H1 (cell line): ENCODE results near the gene TP53I11. TPM values are rescaled to one million over a fixed set of nuclear protein-coding genes. Genes with fewer than 3 reads are reported as not detected.

Source experiments
- CTCF ChIA-PET: fragments of 300-600 bp; sonication (Branson Sonifier 250); formaldehyde crosslinking; loops from one replicate; lab custom pipeline; 2021; ENCODE audit not compliant: partially characterized antibody; lab: Charles Lee
- POLR2A ChIA-PET: fragments of 300-600 bp; sonication (Branson Sonifier 250); formaldehyde crosslinking; loops from one replicate; lab custom pipeline; 2021; ENCODE audit warnings: inconsistent platforms; ENCODE audit not compliant: partially characterized antibody; lab: Charles Lee
- DNase-seq, 2 experiments: peaks; one replicate each; pipeline versions ENCODE4 v3.0.0 to v3.0.0-alpha.2; 2010 to 2022; ENCODE audit warnings: low spot score in 2 of 2, low read depth in 1 of 2, mixed read lengths in 1 of 2
- FAIRE-seq: peaks from 2 replicates; lab custom pipeline; 2011; peaks lifted over from hg19 to GRCh38; lab: Jason Lieb, UNC
- H2AFZ ChIP-seq: 2 replicates; pipeline ENCODE4 v1.8.1; 2012; ENCODE audit warnings: low read length, inconsistent platforms
- H2AK5ac ChIP-seq: 2 replicates; pipeline ENCODE4 v1.6.1; 2013; ENCODE audit warnings: low read depth, low read length
- H2BK120ac ChIP-seq: replicated peaks from 2 replicates; pipeline ENCODE3; 2013; ENCODE audit warnings: low read depth, low read length, inconsistent platforms
- H2BK12ac ChIP-seq: 2 replicates; pipeline ENCODE4 v1.6.1; 2013; ENCODE audit warnings: low read depth, low read length
- H2BK15ac ChIP-seq: 2 replicates; pipeline ENCODE4 v1.6.1; 2013; ENCODE audit warnings: low read length
- H2BK20ac ChIP-seq: 2 replicates; pipeline ENCODE4 v1.6.1; 2013; ENCODE audit warnings: low read length
- H2BK5ac ChIP-seq: 2 replicates; pipeline ENCODE4 v1.6.1; 2013; ENCODE audit warnings: low read depth, low read length
- H3K14ac ChIP-seq: 2 replicates; pipeline ENCODE4 v1.6.1; 2013; ENCODE audit warnings: inconsistent platforms; ENCODE audit not compliant: insufficient read length
- H3K18ac ChIP-seq: 2 replicates; pipeline ENCODE4 v1.6.1; 2013; ENCODE audit warnings: low read length; ENCODE audit errors: extremely low read depth
- H3K23ac ChIP-seq: 2 replicates; pipeline ENCODE4 v1.6.1; 2013; ENCODE audit warnings: inconsistent platforms; ENCODE audit not compliant: insufficient read length
- H3K23me2 ChIP-seq: 2 replicates; pipeline ENCODE4 v1.6.1; 2013; ENCODE audit warnings: low read depth, low read length
- H3K27ac ChIP-seq: 2 replicates; pipeline ENCODE4 v1.6.1; 2011; ENCODE audit warnings: low read depth, low read length, inconsistent platforms
- H3K27me3 ChIP-seq, 4 experiments: replicated peaks in 1 of 4; 1 replicate in 1 of 4; 2 replicates in 3 of 4; pipeline versions ENCODE4 v1.6.1 to v1.8.1; 2011 to 2013; ENCODE audit warnings: low read length in 3 of 4, mild to moderate bottlenecking in 3 of 4, inconsistent platforms in 2 of 4, mixed read lengths in 2 of 4, moderate library complexity in 1 of 4; ENCODE audit not compliant: control insufficient read depth in 3 of 4, insufficient read depth in 3 of 4; ENCODE audit errors: extremely low read depth in 1 of 4
- H3K36me3 ChIP-seq, 4 experiments: 2 replicates each; pipeline versions ENCODE4 v1.6.1 to v1.8.1; 2011 to 2013; ENCODE audit warnings: mild to moderate bottlenecking in 4 of 4, low read length in 3 of 4, moderate library complexity in 2 of 4, control low read depth in 1 of 4, inconsistent platforms in 1 of 4; ENCODE audit not compliant: insufficient read depth in 4 of 4, control insufficient read depth in 2 of 4
- H3K4ac ChIP-seq: replicated peaks from 2 replicates; pipeline ENCODE3; 2013; ENCODE audit warnings: low read length, low read depth, mixed read lengths, inconsistent platforms; ENCODE audit not compliant: insufficient read length
- H3K4me1 ChIP-seq, 4 experiments: replicated peaks in 1 of 4; 1 replicate in 1 of 4; 2 replicates in 3 of 4; pipeline versions ENCODE4 v1.6.1 to v1.8.1; 2011 to 2013; ENCODE audit warnings: low read length in 3 of 4, inconsistent platforms in 2 of 4, mixed read lengths in 1 of 4; ENCODE audit not compliant: insufficient read depth in 4 of 4, control insufficient read depth in 3 of 4
- H3K4me2 ChIP-seq, 2 experiments: 2 replicates each; pipeline versions ENCODE4 v1.6.1 to v1.8.1; 2011 to 2013; ENCODE audit warnings: low read depth in 2 of 2, low read length in 2 of 2, control low read depth in 1 of 2, inconsistent platforms in 1 of 2, mild to moderate bottlenecking in 1 of 2; ENCODE audit not compliant: insufficient read depth in 1 of 2
- H3K4me3 ChIP-seq, 4 experiments: fragments of 200-600, 300-600 bp in 1 of 4; sonication (generic), shearing (Covaris generic), sonication (Bioruptor Twin) in 1 of 4; 2 replicates each; pipeline versions ENCODE4 v1.5.1 to v1.8.1; 2011 to 2016; ENCODE audit warnings: low read length in 4 of 4, low read depth in 3 of 4, control low read depth in 2 of 4, inconsistent platforms in 2 of 4, mild to moderate bottlenecking in 2 of 4, mixed read lengths in 1 of 4, moderate library complexity in 1 of 4; ENCODE audit not compliant: insufficient read depth in 2 of 4; ENCODE audit errors: extremely low read depth in 1 of 4
- H3K56ac ChIP-seq: replicated peaks from 2 replicates; pipeline ENCODE3; 2013; ENCODE audit warnings: low read depth, mild to moderate bottlenecking, mixed read lengths, low read length, inconsistent platforms; ENCODE audit not compliant: insufficient read length
- H3K79me1 ChIP-seq: 2 replicates; pipeline ENCODE4 v1.6.1; 2013; ENCODE audit warnings: low read depth, low read length, control low read depth
- H3K79me2 ChIP-seq, 2 experiments: 2 replicates each; pipeline versions ENCODE4 v1.6.1 to v1.8.1; 2012 to 2013; ENCODE audit warnings: low read length in 2 of 2, mild to moderate bottlenecking in 2 of 2, inconsistent platforms in 1 of 2; ENCODE audit not compliant: insufficient read depth in 2 of 2, control insufficient read depth in 1 of 2
- H3K9ac ChIP-seq, 4 experiments: replicated peaks in 1 of 4; 1 replicate in 1 of 4; 2 replicates in 3 of 4; pipeline versions ENCODE4 v1.6.1 to v1.8.1; 2011 to 2013; ENCODE audit warnings: low read depth in 3 of 4, low read length in 3 of 4, control low read depth in 2 of 4, mild to moderate bottlenecking in 2 of 4, moderate library complexity in 2 of 4, inconsistent platforms in 1 of 4; ENCODE audit errors: extremely low read depth in 1 of 4
- H3K9me3 ChIP-seq, 2 experiments: 2 replicates each; pipeline versions ENCODE4 v1.6.1 to v1.8.1; 2012 to 2013; ENCODE audit warnings: mild to moderate bottlenecking in 2 of 2, moderate library complexity in 2 of 2, control low read depth in 1 of 2, inconsistent platforms in 1 of 2, low read depth in 1 of 2, low read length in 1 of 2, mixed read lengths in 1 of 2; ENCODE audit not compliant: insufficient read depth in 2 of 2
- H4K20me1 ChIP-seq, 2 experiments: replicated peaks in 1 of 2; 2 replicates each; pipeline versions ENCODE3 to v1.8.1; 2011 to 2013; ENCODE audit warnings: inconsistent platforms in 2 of 2, low read length in 2 of 2, mild to moderate bottlenecking in 1 of 2; ENCODE audit not compliant: insufficient read depth in 2 of 2, control insufficient read depth in 1 of 2
- H4K5ac ChIP-seq: 2 replicates; pipeline ENCODE4 v1.6.1; 2013; ENCODE audit warnings: low read length, low read depth, mixed read lengths, inconsistent platforms; ENCODE audit not compliant: insufficient read length
- H4K8ac ChIP-seq: 2 replicates; pipeline ENCODE4 v1.8.0; 2013; ENCODE audit warnings: mild to moderate bottlenecking, moderate library complexity, low read length, inconsistent platforms; ENCODE audit not compliant: insufficient read depth; ENCODE audit errors: extremely low read depth
- H4K91ac ChIP-seq: replicated peaks from 2 replicates; pipeline ENCODE3; 2013; ENCODE audit warnings: low read length, mixed read lengths, inconsistent platforms; ENCODE audit not compliant: insufficient read length
- BCL11A ChIP-seq, 2 experiments: IDR thresholded peaks; one replicate each; pipeline ENCODE4 v1.6.1; 2011; ENCODE audit warnings: low read depth in 2 of 2, low read length in 2 of 2, mild to moderate bottlenecking in 2 of 2
- BRCA1 ChIP-seq: IDR thresholded peaks from 2 replicates; pipeline ENCODE4 v1.6.1; 2012; ENCODE audit warnings: low read depth, low read length, improper control_type of control experiment
- EP300 ChIP-seq, 2 experiments: IDR thresholded peaks; 1 replicate in 1 of 2; 2 replicates in 1 of 2; pipeline ENCODE4 v1.6.1; 2011 to 2012; ENCODE audit warnings: low read depth in 2 of 2, low read length in 2 of 2, mild to moderate bottlenecking in 2 of 2, borderline replicate concordance in 1 of 2, inconsistent platforms in 1 of 2, moderate library complexity in 1 of 2
- NANOG ChIP-seq: IDR thresholded peaks from 2 replicates; pipeline ENCODE4 v1.6.1; 2011; ENCODE audit warnings: low read length, low read depth, mild to moderate bottlenecking, inconsistent platforms; ENCODE audit not compliant: insufficient read depth, poor library complexity, severe bottlenecking
- NRF1 ChIP-seq: IDR thresholded peaks from 2 replicates; pipeline ENCODE4 v1.6.1; 2011; ENCODE audit warnings: mild to moderate bottlenecking, low read depth, low read length, improper control_type of control experiment
- POLR2A ChIP-seq, 2 experiments: IDR thresholded peaks; 1 replicate in 1 of 2; 2 replicates in 1 of 2; pipeline ENCODE4 v1.6.1; 2011; ENCODE audit warnings: low read depth in 2 of 2, low read length in 2 of 2, mild to moderate bottlenecking in 2 of 2; ENCODE audit errors: control extremely low read depth in 1 of 2
- POU5F1 ChIP-seq: IDR thresholded peaks from 2 replicates; pipeline ENCODE4 v1.6.1; 2011; ENCODE audit warnings: low read depth, mild to moderate bottlenecking, low read length, moderate library complexity
- RBBP5 ChIP-seq: IDR thresholded peaks from 2 replicates; pipeline ENCODE4 v1.7.1; 2012; ENCODE audit warnings: low read depth, mild to moderate bottlenecking, inconsistent platforms, low read length, moderate library complexity, borderline replicate concordance
- SIN3A ChIP-seq, 2 experiments: IDR thresholded peaks in 1 of 2; conservative IDR thresholded peaks in 1 of 2; 2 replicates each; pipeline ENCODE4 v1.6.1; 2011 to 2012; ENCODE audit warnings: low read length in 2 of 2, improper control_type of control experiment in 1 of 2, low read depth in 1 of 2, mild to moderate bottlenecking in 1 of 2
- SIX5 ChIP-seq: IDR thresholded peaks from 2 replicates; pipeline ENCODE4 v1.6.1; 2011; ENCODE audit warnings: mild to moderate bottlenecking, low read depth, low read length
- SP1 ChIP-seq: IDR thresholded peaks from 2 replicates; pipeline ENCODE4 v1.6.1; 2011; ENCODE audit warnings: low read depth, low read length
- SRF ChIP-seq: IDR thresholded peaks from 2 replicates; pipeline ENCODE4 v1.6.1; 2011; ENCODE audit warnings: mild to moderate bottlenecking, low read depth, low read length, moderate library complexity
- TAF1 ChIP-seq: IDR thresholded peaks from 2 replicates; pipeline ENCODE4 v1.6.1; 2011; ENCODE audit warnings: mild to moderate bottlenecking, low read depth, low read length
- TEAD4 ChIP-seq: IDR thresholded peaks from 2 replicates; pipeline ENCODE4 v1.6.1; 2012; ENCODE audit warnings: low read depth, low read length, inconsistent platforms, mixed read lengths
- WGBS, 2 experiments: shearing (Covaris generic) in 1 of 2; methylation state at CpG; one replicate each; pipeline versions ENCODE4 v1.1.6 to v1.1.7; 2013 to 2015; ENCODE audit warnings: low lambda C conversion rate in 2 of 2, mixed read lengths in 2 of 2, inconsistent platforms in 1 of 2, low coverage in 1 of 2, missing lambda C conversion rate in 1 of 2; ENCODE audit not compliant: insufficient replicate concordance in 2 of 2, insufficient coverage in 1 of 2, insufficient read length in 1 of 2; ENCODE audit errors: extremely low coverage in 1 of 2, missing lambda C conversion rate in 1 of 2; 5-methylcytosine and 5-hydroxymethylcytosine counted together
- polyA plus RNA-seq, 7 experiments: library from polyadenylated mRNA; depleted of rRNA in 3 of 7; stranded (reverse) in 5 of 7; unstranded in 2 of 7; fragments of >200 nt in 5 of 7; fragments of 200-250 nt in 2 of 7; gene quantifications; 1 replicate in 5 of 7; 2 replicates in 1 of 7; 4 replicates in 1 of 7; pipeline versions ENCODE4 v1.2.1 to v1.2.3, GENCODE V29; 2011 to 2013; ENCODE audit warnings: missing spikeins in 2 of 7, mixed read lengths in 2 of 7
- total RNA-seq: library from RNA; stranded (reverse); fragmentation: NEBNext Ultra II Directional; extraction: Animal tissue kit (Norgen Biotek cat#: 25700); gene quantifications from 2 replicates; pipeline ENCODE4 v1.2.1, GENCODE V29; 2021

TP53I11 gene
- total and polyA plus RNA-seq, 2 of the 8 experiments (the other 6 are each of a cell fraction or from before 2014, with no cell fraction given): 34.0 to 46.3 TPM

DNA sequence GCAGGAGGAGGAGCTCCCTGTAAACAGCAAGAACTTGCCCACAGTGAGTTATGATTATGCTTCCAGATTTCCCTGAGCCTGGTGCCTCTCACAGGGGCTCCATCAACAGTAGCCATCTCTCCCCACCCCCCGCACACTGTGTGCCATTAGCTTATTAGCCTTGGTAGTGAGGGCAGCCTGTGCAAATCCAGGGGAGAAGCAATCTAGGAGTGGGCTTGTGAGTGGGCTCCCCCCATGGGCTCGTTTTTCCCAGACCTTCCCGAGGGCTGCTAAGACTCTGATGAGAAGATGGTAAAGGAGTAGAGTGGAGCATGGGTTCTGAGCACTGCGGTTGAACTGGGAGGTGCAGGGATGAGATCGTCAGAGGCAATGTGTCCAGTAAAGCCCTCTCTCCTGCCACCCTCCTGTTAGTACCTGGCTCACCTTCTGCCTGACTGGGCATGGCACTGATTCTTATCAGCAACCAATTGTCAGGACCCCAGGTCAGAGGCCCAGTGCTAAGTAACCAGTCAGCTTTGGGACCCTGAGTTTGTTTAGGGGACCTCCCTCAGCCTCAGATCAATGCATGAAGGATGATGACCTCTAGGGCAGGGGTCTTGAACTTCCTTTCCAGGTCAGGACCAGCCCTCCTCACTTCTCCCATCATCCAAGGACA lies 38.4 kb upstream of the TP53I11 start:
- no peaks in the 10 kb centered on the region for H3K79me1 ChIP-seq
- no peak overlapping the region for H2BK12ac ChIP-seq
- no peaks in the 10 kb centered on the region for H3K27me3 ChIP-seq
- no peak overlapping the region for H3K18ac ChIP-seq
- no peak overlapping the region for H4K5ac ChIP-seq
- no peaks in the 10 kb centered on the region for H3K9me3 ChIP-seq
- FAIRE-seq (no peak), DNase-seq (no peak)
- H3K4me3 ChIP-seq: no peak overlapping the region
- no peaks in the 10 kb centered on the region for H3K79me2 ChIP-seq
- no peaks in the 10 kb centered on the region for H3K23me2 ChIP-seq
- no peak overlapping the region for H4K91ac ChIP-seq
- no peak overlapping the region for H2BK15ac ChIP-seq
- no peaks in the 10 kb centered on the region for H4K20me1 ChIP-seq
- H2BK20ac ChIP-seq: no peak overlapping the region
- H3K14ac ChIP-seq: no peak overlapping the region
- H3K36me3 ChIP-seq: no peaks in the 10 kb centered on the region
- POLR2A ChIA-PET: interaction anchor here (1.5 kb wide), 1 partner anchor 8 kb away, joined by 4 read pairs; no protein-coding TSS in a partner anchor
- H2AK5ac ChIP-seq: no peak overlapping the region
- CTCF ChIA-PET: interaction anchor here (0.6 to 38.2 kb wide), 14 partner anchors 8 to 121 kb away, joined by 3 to 731 read pairs (median 6); no protein-coding TSS in a partner anchor
- WGBS, 2 experiments: 86% methylated on average over 5 of the region's 5 CpGs; no CpG with 5 or more reads in 1 of the 2 experiments
- H4K8ac ChIP-seq: no peak overlapping the region
- no peak overlapping the region for H3K27ac ChIP-seq
- no peak overlapping the region for H3K23ac ChIP-seq
- H3K4me1 ChIP-seq: 0 out of 7 replicates have a peak, but pooled peaks cover 0 to 4% (median under 1%) of the 10 kb centered on the region in 4 experiments
- H2AFZ ChIP-seq: no peak overlapping the region
- H2BK120ac ChIP-seq: no peak overlapping the region
- no peak overlapping the region for H2BK5ac ChIP-seq
- no peak overlapping the region for H3K4ac ChIP-seq
- no peak overlapping the region for H3K9ac ChIP-seq
- H3K4me2 ChIP-seq: no peak overlapping the region
- H3K56ac ChIP-seq: no peak overlapping the region
- no peak for TF ChIP-seq BRCA1
- no peak for TF ChIP-seq NANOG
- no peak for TF ChIP-seq SRF
- no peak for TF ChIP-seq SIX5
- TF ChIP-seq RBBP5: no peak
- no peak for TF ChIP-seq BCL11A (IDR thresholded peaks at IDR 0.05; ENCODE audit: low read depth in 2 of 2, low read length in 2 of 2)
- TF ChIP-seq POU5F1: no peak
- no peak for TF ChIP-seq SP1
- no peak for TF ChIP-seq TEAD4
- TF ChIP-seq TAF1: no peak
- TF ChIP-seq EP300 (IDR thresholded peaks at IDR 0.05; ENCODE audit: borderline replicate concordance in 1 of 2, low read depth in 2 of 2, low read length in 2 of 2): no peak
- TF ChIP-seq POLR2A (IDR thresholded peaks at IDR 0.05; ENCODE audit: control extremely low read depth in 1 of 2, low read depth in 2 of 2, low read length in 2 of 2): no peak
- TF ChIP-seq NRF1: no peak
- TF ChIP-seq SIN3A (conservative IDR thresholded peaks at IDR 0.05 in 1 of 2, IDR thresholded peaks at IDR 0.05 in 1 of 2; ENCODE audit: low read depth in 1 of 2, low read length in 2 of 2): no peak
